ENCODE data around the gene GPBP1.

- TF ChIP-seq EZH2 (IDR thresholded peaks at IDR 0.05; ENCODE audit: borderline replicate concordance, insufficient read depth, low read length, poor library complexity, severe bottlenecking) (no peak), CTCF (IDR thresholded peaks at IDR 0.05; ENCODE audit: poor library complexity, severe bottlenecking) (no peak), POLR2AphosphoS5 (IDR thresholded peaks at IDR 0.05) (no peak), EP300 (conservative IDR thresholded peaks at IDR 0.05; ENCODE audit: poor library complexity, severe bottlenecking) (no peak), TAF1 (IDR thresholded peaks at IDR 0.05; ENCODE audit: low read depth) (no peak), REST (IDR thresholded peaks at IDR 0.05; ENCODE audit: borderline replicate concordance) (no peak)
These were observed 10.5 kb downstream of the GPBP1 start for GRCh38 chr5:57184322-57184721.

Measured in neural cell (in vitro differentiated cells).